ENCODE measurements around the gene PMS2. TPM values are rescaled to one million over a fixed set of nuclear protein-coding genes. Genes with fewer than 3 reads are reported as not detected.
"Not testable (repeated sequence)": the region's sequence is repeated elsewhere in the genome, so short reads cannot be mapped to it uniquely, and the experiment has no call there.

PMS2 gene
- total and polyA plus RNA-seq, 2 donors (not counting 3 experiments of a cell fraction or from before 2014, with no cell fraction given), result 5.2 to 14.5 TPM

- CTCF ChIA-PET; H3K27me3 ChIP-seq (ENCODE audit: control insufficient read depth in 2 of 2, insufficient read depth in 2 of 2, low read length in 2 of 2); FAIRE-seq; H3K79me2 ChIP-seq (ENCODE audit: control insufficient read depth, insufficient read depth, low read length); H3K9ac ChIP-seq (replicated peaks; ENCODE audit: extremely low read depth, insufficient read depth, low read length); H4K20me1 ChIP-seq (replicated peaks; ENCODE audit: control insufficient read depth, extremely low read depth, insufficient read depth, low read length); H3K4me2 ChIP-seq (ENCODE audit: insufficient read depth, low read length); intact Hi-C loops (cut with micrococcal nuclease); H3K36me3 ChIP-seq (ENCODE audit: control insufficient read depth in 2 of 2, extremely low read depth in 1 of 2, insufficient read depth in 2 of 2, low read length in 2 of 2); H3K4me3 ChIP-seq (replicated peaks in 1 of 3; ENCODE audit: insufficient read depth in 1 of 3, low read depth in 1 of 3, low read length in 3 of 3); H3K9me3 ChIP-seq (replicated peaks; ENCODE audit: control insufficient read depth, insufficient read depth, low read length); BruUV-seq (replicated peaks); H3K9me1 ChIP-seq (replicated peaks; ENCODE audit: control insufficient read depth, extremely low read depth, insufficient read depth, low read length); H2AFZ ChIP-seq (ENCODE audit: low read depth, low read length); H3K4me1 ChIP-seq (ENCODE audit: control insufficient read depth, extremely low read depth, insufficient read depth, low read length); dilution Hi-C loops (cut with MboI; ENCODE audit: extremely low pct_ligation_motif_present, low sequenced_read_pairs); H3K27ac ChIP-seq (ENCODE audit: insufficient read depth, low read depth, low read length); DNase-seq (ENCODE audit: low read depth, low spot score); POLR2A ChIA-PET: not testable (repeated sequence)
These were observed 73.9 kb downstream of the PMS2 start for GRCh38 chr7:5934945-5935450.

GRCh38 chr7:5931905-5932644 lies 76.8 kb downstream of the PMS2 start:
- H3K27me3 ChIP-seq (ENCODE audit: control insufficient read depth in 2 of 2, insufficient read depth in 2 of 2, low read length in 2 of 2); H3K36me3 ChIP-seq (ENCODE audit: control insufficient read depth in 2 of 2, extremely low read depth in 1 of 2, insufficient read depth in 2 of 2, low read length in 2 of 2); POLR2A ChIA-PET; intact Hi-C loops (cut with micrococcal nuclease); H4K20me1 ChIP-seq (replicated peaks; ENCODE audit: control insufficient read depth, extremely low read depth, insufficient read depth, low read length); dilution Hi-C loops (cut with MboI; ENCODE audit: extremely low pct_ligation_motif_present, low sequenced_read_pairs); H3K9me1 ChIP-seq (replicated peaks; ENCODE audit: control insufficient read depth, extremely low read depth, insufficient read depth, low read length); CTCF ChIA-PET; H3K4me2 ChIP-seq (ENCODE audit: insufficient read depth, low read length); H3K9me3 ChIP-seq (replicated peaks; ENCODE audit: control insufficient read depth, insufficient read depth, low read length); H3K9ac ChIP-seq (replicated peaks; ENCODE audit: extremely low read depth, insufficient read depth, low read length); H3K27ac ChIP-seq (ENCODE audit: insufficient read depth, low read depth, low read length); H3K79me2 ChIP-seq (ENCODE audit: control insufficient read depth, insufficient read depth, low read length); H3K4me1 ChIP-seq (ENCODE audit: control insufficient read depth, extremely low read depth, insufficient read depth, low read length); BruUV-seq (replicated peaks); H3K4me3 ChIP-seq (replicated peaks in 1 of 3; ENCODE audit: insufficient read depth in 1 of 3, low read depth in 1 of 3, low read length in 3 of 3); H2AFZ ChIP-seq (ENCODE audit: low read depth, low read length): not testable (repeated sequence)
- peak; percentile 96 for FAIRE-seq
- DNase-seq (ENCODE audit: low read depth, low spot score), result peak; percentile 87
- TF ChIP-seq, protein P1, sequence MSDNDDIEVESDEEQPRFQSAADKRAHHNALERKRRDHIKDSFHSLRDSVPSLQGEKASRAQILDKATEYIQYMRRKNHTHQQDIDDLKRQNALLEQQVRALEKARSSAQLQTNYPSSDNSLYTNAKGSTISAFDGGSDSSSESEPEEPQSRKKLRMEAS (IDR thresholded peaks at IDR 0.05; ENCODE audit: insufficient read depth, insufficient read length), result peak; percentile 38

GRCh38 chr7:5931250-5931649 lies 77.6 kb downstream of the PMS2 start:
- H3K4me3 ChIP-seq (replicated peaks in 1 of 3; ENCODE audit: insufficient read depth in 1 of 3, low read depth in 1 of 3, low read length in 3 of 3); H3K27ac ChIP-seq (ENCODE audit: insufficient read depth, low read depth, low read length); H3K27me3 ChIP-seq (ENCODE audit: control insufficient read depth in 2 of 2, insufficient read depth in 2 of 2, low read length in 2 of 2); H3K9ac ChIP-seq (replicated peaks; ENCODE audit: extremely low read depth, insufficient read depth, low read length); H3K4me2 ChIP-seq (ENCODE audit: insufficient read depth, low read length); CTCF ChIA-PET; BruUV-seq (replicated peaks); dilution Hi-C loops (cut with MboI; ENCODE audit: extremely low pct_ligation_motif_present, low sequenced_read_pairs); POLR2A ChIA-PET; H3K9me3 ChIP-seq (replicated peaks; ENCODE audit: control insufficient read depth, insufficient read depth, low read length); H3K9me1 ChIP-seq (replicated peaks; ENCODE audit: control insufficient read depth, extremely low read depth, insufficient read depth, low read length); FAIRE-seq; intact Hi-C loops (cut with micrococcal nuclease); H4K20me1 ChIP-seq (replicated peaks; ENCODE audit: control insufficient read depth, extremely low read depth, insufficient read depth, low read length); H3K4me1 ChIP-seq (ENCODE audit: control insufficient read depth, extremely low read depth, insufficient read depth, low read length); H3K79me2 ChIP-seq (ENCODE audit: control insufficient read depth, insufficient read depth, low read length); H2AFZ ChIP-seq (ENCODE audit: low read depth, low read length); H3K36me3 ChIP-seq (ENCODE audit: control insufficient read depth in 2 of 2, extremely low read depth in 1 of 2, insufficient read depth in 2 of 2, low read length in 2 of 2): not testable (repeated sequence)
- peak; percentile 2 for DNase-seq (ENCODE audit: low read depth, low spot score)

- H3K27me3 ChIP-seq (ENCODE audit: control insufficient read depth in 2 of 2, insufficient read depth in 2 of 2, low read length in 2 of 2); H4K20me1 ChIP-seq (replicated peaks; ENCODE audit: control insufficient read depth, extremely low read depth, insufficient read depth, low read length); H3K4me2 ChIP-seq (ENCODE audit: insufficient read depth, low read length); POLR2A ChIA-PET; H2AFZ ChIP-seq (ENCODE audit: low read depth, low read length); H3K4me3 ChIP-seq (replicated peaks in 1 of 3; ENCODE audit: insufficient read depth in 1 of 3, low read depth in 1 of 3, low read length in 3 of 3); dilution Hi-C loops (cut with MboI; ENCODE audit: extremely low pct_ligation_motif_present, low sequenced_read_pairs); H3K36me3 ChIP-seq (ENCODE audit: control insufficient read depth in 2 of 2, extremely low read depth in 1 of 2, insufficient read depth in 2 of 2, low read length in 2 of 2); H3K27ac ChIP-seq (ENCODE audit: insufficient read depth, low read depth, low read length); CTCF ChIA-PET; DNase-seq (ENCODE audit: low read depth, low spot score); H3K4me1 ChIP-seq (ENCODE audit: control insufficient read depth, extremely low read depth, insufficient read depth, low read length); H3K9me1 ChIP-seq (replicated peaks; ENCODE audit: control insufficient read depth, extremely low read depth, insufficient read depth, low read length); H3K79me2 ChIP-seq (ENCODE audit: control insufficient read depth, insufficient read depth, low read length); intact Hi-C loops (cut with micrococcal nuclease); BruUV-seq (replicated peaks); H3K9me3 ChIP-seq (replicated peaks; ENCODE audit: control insufficient read depth, insufficient read depth, low read length); H3K9ac ChIP-seq (replicated peaks; ENCODE audit: extremely low read depth, insufficient read depth, low read length): not testable (repeated sequence)
- peak; percentile 46 for FAIRE-seq
These were observed 78.6 kb downstream of the PMS2 start for GRCh38 chr7:5930290-5930689.
